WTC11 (cell line): ENCODE data around the gene PRSS58. TPM values are rescaled to one million over a fixed set of nuclear protein-coding genes. Genes with fewer than 3 reads are reported as not detected.

Experiments used
- ATAC-seq: fragments of 200-7000 bp; cut with Tn5 transposase; 2 replicates; pipeline ENCODE4 v1.10.0; 2021; ENCODE audit warnings: mild to moderate bottlenecking, moderate library complexity
- Bru-seq: library from RNA; stranded (reverse); fragments of 400-500 nt; gene quantifications from one replicate; lab custom pipeline; 2021; lab: Mats Ljungman, UMichigan
- CTCF ChIA-PET: fragments of 300-600 bp; sonication (Branson Sonifier 250); formaldehyde crosslinking; loops from one replicate; lab custom pipeline; 2021; ENCODE audit warnings: antibody characterized with exemption; lab: Charles Lee
- POLR2A ChIA-PET: fragments of 350-600 bp; sonication (Branson Sonifier 250); formaldehyde crosslinking; loops from one replicate; lab custom pipeline; 2021; ENCODE audit warnings: antibody characterized with exemption; lab: Charles Lee
- DNase-seq: peaks from one replicate; pipeline ENCODE4 v3.0.0; 2021; ENCODE audit warnings: low spot score
- H3K27ac Mint-ChIP-seq: 2 replicates; pipeline ENCODE4 v1.8.0; 2021; ENCODE audit warnings: mixed read lengths
- H3K27me3 Mint-ChIP-seq: 2 replicates; pipeline ENCODE4 v1.8.0; 2021; ENCODE audit warnings: low read depth, mild to moderate bottlenecking, moderate library complexity, mixed read lengths
- H3K36me3 Mint-ChIP-seq: 2 replicates; pipeline ENCODE4 v1.8.0; 2021; ENCODE audit warnings: mixed read lengths
- H3K4me1 Mint-ChIP-seq: 2 replicates; pipeline ENCODE4 v1.8.0; 2022; ENCODE audit warnings: mixed read lengths
- H3K4me3 Mint-ChIP-seq: 2 replicates; pipeline ENCODE4 v1.8.0; 2021; ENCODE audit warnings: mild to moderate bottlenecking, moderate library complexity, mixed read lengths
- H3K9me3 Mint-ChIP-seq: 2 replicates; pipeline ENCODE4 v1.8.0; 2021; ENCODE audit warnings: mixed read lengths
- CBFB ChIP-seq: sonication (generic); formaldehyde crosslinking; IDR thresholded peaks from 2 replicates; pipeline ENCODE4 v1.8.1; 2022; ENCODE audit warnings: mild to moderate bottlenecking, low read depth, missing genetic modification reagents
- ELF4 ChIP-seq: sonication (generic); formaldehyde crosslinking; IDR thresholded peaks from 2 replicates; pipeline ENCODE4 v1.8.1; 2022; ENCODE audit warnings: low read depth, mild to moderate bottlenecking, moderate library complexity, missing genetic modification reagents
- FOXP1 ChIP-seq: sonication (generic); formaldehyde crosslinking; IDR thresholded peaks from 2 replicates; pipeline ENCODE4 v1.8.0; 2022; ENCODE audit warnings: missing genetic modification reagents, mild to moderate bottlenecking, moderate library complexity, borderline replicate concordance
- GRHL2 ChIP-seq: fragments of 250-450 bp; sonication (Bioruptor Pico); IDR thresholded peaks from 2 replicates; pipeline ENCODE4 v1.8.0; 2022; ENCODE audit warnings: mild to moderate bottlenecking, moderate library complexity; ENCODE audit not compliant: insufficient replicate concordance, severe bottlenecking
- JAZF1 ChIP-seq: fragments of 250-450 bp; sonication (Bioruptor Pico); IDR thresholded peaks from 2 replicates; pipeline ENCODE4 v1.9.0; 2021; ENCODE audit warnings: moderate library complexity, mild to moderate bottlenecking, inconsistent platforms
- JUN ChIP-seq: sonication (generic); formaldehyde crosslinking; IDR thresholded peaks from 2 replicates; pipeline ENCODE4 v1.8.0; 2023; ENCODE audit warnings: mild to moderate bottlenecking, missing genetic modification reagents
- NFE2L1 ChIP-seq: sonication (generic); formaldehyde crosslinking; IDR thresholded peaks from 2 replicates; pipeline ENCODE4 v1.8.1; 2023; ENCODE audit warnings: missing genetic modification reagents
- RELA ChIP-seq: sonication (generic); formaldehyde crosslinking; IDR thresholded peaks from 2 replicates; pipeline ENCODE4 v1.8.1; 2022; ENCODE audit warnings: missing genetic modification reagents, mild to moderate bottlenecking, borderline replicate concordance
- RORB ChIP-seq: fragments of 250-450 bp; sonication (Bioruptor Pico); IDR thresholded peaks from 2 replicates; pipeline ENCODE4 v1.9.0; 2021; ENCODE audit warnings: mild to moderate bottlenecking
- SOX15 ChIP-seq: fragments of 250-450 bp; sonication (Bioruptor Pico); IDR thresholded peaks from 2 replicates; pipeline ENCODE4 v1.9.0; 2021; ENCODE audit warnings: mild to moderate bottlenecking
- TP53 ChIP-seq: sonication (generic); formaldehyde crosslinking; IDR thresholded peaks from 2 replicates; pipeline ENCODE4 v1.8.1; 2023; ENCODE audit warnings: mild to moderate bottlenecking, missing genetic modification reagents
- ZNF416 ChIP-seq: fragments of 250-450 bp; sonication (Bioruptor Pico); IDR thresholded peaks from 2 replicates; pipeline ENCODE4 v1.9.0; 2021; ENCODE audit warnings: mild to moderate bottlenecking, inconsistent platforms
- ZNF423 ChIP-seq: fragments of 250-450 bp; sonication (Bioruptor Pico); IDR thresholded peaks from 2 replicates; pipeline ENCODE4 v2.1.2; 2022; ENCODE audit warnings: mild to moderate bottlenecking, moderate library complexity
- long read RNA-seq, 3 experiments: library from RNA in 1 of 3; library from capped mRNA in 1 of 3; library from polyadenylated mRNA in 1 of 3; unstranded in 2 of 3; stranded (forward) in 1 of 3; transcript quantifications; one replicate each; pipeline ENCODE4 v2.0.0, GENCODE V29; 2021
- total RNA-seq: library from RNA; stranded (reverse); gene quantifications from 3 replicates; pipeline ENCODE4 v1.2.3, GENCODE V29; 2021
- TF ChIP-seq, protein P1 (sequence below): sonication (generic); formaldehyde crosslinking; IDR thresholded peaks from 2 replicates; pipeline ENCODE4 v1.8.0; 2022; ENCODE audit warnings: mild to moderate bottlenecking, missing genetic modification reagents
- TF ChIP-seq, protein P2 (sequence below): sonication (generic); formaldehyde crosslinking; IDR thresholded peaks from 2 replicates; pipeline ENCODE4 v1.8.1; 2023; ENCODE audit warnings: mild to moderate bottlenecking, missing genetic modification reagents, moderate library complexity
- TF ChIP-seq, protein P3 (sequence below): sonication (generic); formaldehyde crosslinking; IDR thresholded peaks from 2 replicates; pipeline ENCODE4 v1.8.0; 2022; ENCODE audit warnings: mild to moderate bottlenecking, missing genetic modification reagents
- TF ChIP-seq, protein P4 (sequence below): sonication (generic); formaldehyde crosslinking; IDR thresholded peaks from 2 replicates; pipeline ENCODE4 v1.8.0; 2022; ENCODE audit warnings: mild to moderate bottlenecking, missing genetic modification reagents
- TF ChIP-seq, protein P5 (sequence below): fragments of 250-450 bp; sonication (Bioruptor Pico); IDR thresholded peaks from 2 replicates; pipeline ENCODE4 v1.9.0; 2021; ENCODE audit warnings: mild to moderate bottlenecking

Gene PRSS58, protein sequence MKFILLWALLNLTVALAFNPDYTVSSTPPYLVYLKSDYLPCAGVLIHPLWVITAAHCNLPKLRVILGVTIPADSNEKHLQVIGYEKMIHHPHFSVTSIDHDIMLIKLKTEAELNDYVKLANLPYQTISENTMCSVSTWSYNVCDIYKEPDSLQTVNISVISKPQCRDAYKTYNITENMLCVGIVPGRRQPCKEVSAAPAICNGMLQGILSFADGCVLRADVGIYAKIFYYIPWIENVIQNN
- total RNA-seq (not detected in 3 replicates), Bru-seq, nascent RNA (not detected)
- long read RNA-seq, experiment 1: 0 reads
- long read RNA-seq, experiment 2: 0 reads
- long read RNA-seq, experiment 3: 0 reads

DNA sequence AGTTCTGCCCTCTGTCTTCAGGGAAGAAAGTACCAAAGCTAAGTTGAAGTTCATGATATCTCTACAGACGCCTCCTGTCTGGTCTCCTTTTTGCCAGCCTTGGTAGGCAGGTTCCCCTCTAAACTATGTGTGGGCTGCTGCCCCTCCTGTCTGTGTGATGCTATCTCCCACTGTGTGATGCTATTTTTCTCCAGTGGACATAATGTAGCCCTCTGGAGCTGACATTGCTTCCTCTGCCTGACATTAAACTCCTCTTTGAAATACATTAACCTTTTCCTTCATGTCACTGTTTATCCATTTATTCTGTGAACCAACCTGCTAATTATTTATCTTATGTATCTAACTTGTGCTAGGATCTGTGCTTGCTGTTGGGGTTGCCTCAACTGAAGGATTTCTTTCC lies at the start of gene PRSS58:
Gene PRSS58 (minus strand): TSS at position 101 of the 400 bp plus-strand sequence. CDS start 351 bp downstream, outside the sequence.
- Mint-ChIP-seq H3K4me1 (no peaks in the 10 kb centered on the region), H3K27ac (no peak within 1 kb of the TSS), H3K4me3 (no peak within 1 kb of the TSS), H3K36me3 (peaks cover 9% of the 10 kb centered on the region), H3K27me3 (peaks cover 6% of the 10 kb centered on the region), H3K9me3 (peaks cover 46% of the 10 kb centered on the region)
- ChIA-PET POLR2A (no interaction called here), CTCF (no interaction called here)
- TF ChIP-seq CBFB (CRISPR knock-in tag): no peak
- TF ChIP-seq FOXP1: no peak
- DNase-seq (no peak), ATAC-seq (no peak)

DNA sequence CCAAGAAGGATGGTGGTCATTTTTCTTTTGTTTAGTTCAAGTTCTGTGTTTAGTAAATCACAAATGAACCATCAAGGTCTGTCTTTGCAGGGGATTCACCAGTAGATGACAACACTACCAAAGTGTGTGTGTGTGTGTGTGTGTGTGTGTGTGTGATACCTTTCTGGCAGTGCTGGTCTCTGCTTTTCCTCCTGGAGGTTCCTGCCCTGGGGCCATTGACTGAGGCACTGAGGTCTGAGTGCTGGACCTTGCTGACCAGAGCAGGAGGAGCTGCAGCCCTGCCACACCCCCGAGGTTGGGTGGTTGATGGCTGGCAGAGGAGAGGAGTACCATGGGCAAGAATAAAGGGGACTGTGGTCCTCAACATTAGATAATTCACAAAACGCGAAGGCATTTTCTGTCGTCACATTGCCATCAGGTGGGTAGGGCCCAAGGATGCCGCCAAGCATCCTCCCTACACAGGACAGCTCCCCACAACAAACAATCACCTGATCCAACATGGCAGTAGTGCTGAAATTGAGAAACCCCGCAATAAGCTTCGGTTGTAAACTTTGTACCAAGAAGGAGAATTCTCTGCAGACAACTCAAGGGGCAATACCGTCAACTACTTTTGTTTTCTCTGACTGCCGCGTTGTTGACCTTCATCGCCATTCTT lies 49.5 kb upstream of the PRSS58 start:
- no peak for ATAC-seq
- TF ChIP-seq JAZF1: no peak
- no peak for TF ChIP-seq GRHL2 (CRISPR knock-in tag)
- TF ChIP-seq, protein P1, sequence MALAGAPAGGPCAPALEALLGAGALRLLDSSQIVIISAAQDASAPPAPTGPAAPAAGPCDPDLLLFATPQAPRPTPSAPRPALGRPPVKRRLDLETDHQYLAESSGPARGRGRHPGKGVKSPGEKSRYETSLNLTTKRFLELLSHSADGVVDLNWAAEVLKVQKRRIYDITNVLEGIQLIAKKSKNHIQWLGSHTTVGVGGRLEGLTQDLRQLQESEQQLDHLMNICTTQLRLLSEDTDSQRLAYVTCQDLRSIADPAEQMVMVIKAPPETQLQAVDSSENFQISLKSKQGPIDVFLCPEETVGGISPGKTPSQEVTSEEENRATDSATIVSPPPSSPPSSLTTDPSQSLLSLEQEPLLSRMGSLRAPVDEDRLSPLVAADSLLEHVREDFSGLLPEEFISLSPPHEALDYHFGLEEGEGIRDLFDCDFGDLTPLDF (CRISPR knock-in tag): no peak
- TF ChIP-seq JUN (CRISPR knock-in tag): no peak
- TF ChIP-seq ZNF416 (CRISPR knock-in tag): no peak
- TF ChIP-seq, protein P2, sequence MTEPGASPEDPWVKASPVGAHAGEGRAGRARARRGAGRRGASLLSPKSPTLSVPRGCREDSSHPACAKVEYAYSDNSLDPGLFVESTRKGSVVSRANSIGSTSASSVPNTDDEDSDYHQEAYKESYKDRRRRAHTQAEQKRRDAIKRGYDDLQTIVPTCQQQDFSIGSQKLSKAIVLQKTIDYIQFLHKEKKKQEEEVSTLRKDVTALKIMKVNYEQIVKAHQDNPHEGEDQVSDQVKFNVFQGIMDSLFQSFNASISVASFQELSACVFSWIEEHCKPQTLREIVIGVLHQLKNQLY (CRISPR knock-in tag): no peak
- TF ChIP-seq, protein P3, sequence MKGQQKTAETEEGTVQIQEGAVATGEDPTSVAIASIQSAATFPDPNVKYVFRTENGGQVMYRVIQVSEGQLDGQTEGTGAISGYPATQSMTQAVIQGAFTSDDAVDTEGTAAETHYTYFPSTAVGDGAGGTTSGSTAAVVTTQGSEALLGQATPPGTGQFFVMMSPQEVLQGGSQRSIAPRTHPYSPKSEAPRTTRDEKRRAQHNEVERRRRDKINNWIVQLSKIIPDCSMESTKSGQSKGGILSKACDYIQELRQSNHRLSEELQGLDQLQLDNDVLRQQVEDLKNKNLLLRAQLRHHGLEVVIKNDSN (CRISPR knock-in tag): no peak
- TF ChIP-seq, protein P4, sequence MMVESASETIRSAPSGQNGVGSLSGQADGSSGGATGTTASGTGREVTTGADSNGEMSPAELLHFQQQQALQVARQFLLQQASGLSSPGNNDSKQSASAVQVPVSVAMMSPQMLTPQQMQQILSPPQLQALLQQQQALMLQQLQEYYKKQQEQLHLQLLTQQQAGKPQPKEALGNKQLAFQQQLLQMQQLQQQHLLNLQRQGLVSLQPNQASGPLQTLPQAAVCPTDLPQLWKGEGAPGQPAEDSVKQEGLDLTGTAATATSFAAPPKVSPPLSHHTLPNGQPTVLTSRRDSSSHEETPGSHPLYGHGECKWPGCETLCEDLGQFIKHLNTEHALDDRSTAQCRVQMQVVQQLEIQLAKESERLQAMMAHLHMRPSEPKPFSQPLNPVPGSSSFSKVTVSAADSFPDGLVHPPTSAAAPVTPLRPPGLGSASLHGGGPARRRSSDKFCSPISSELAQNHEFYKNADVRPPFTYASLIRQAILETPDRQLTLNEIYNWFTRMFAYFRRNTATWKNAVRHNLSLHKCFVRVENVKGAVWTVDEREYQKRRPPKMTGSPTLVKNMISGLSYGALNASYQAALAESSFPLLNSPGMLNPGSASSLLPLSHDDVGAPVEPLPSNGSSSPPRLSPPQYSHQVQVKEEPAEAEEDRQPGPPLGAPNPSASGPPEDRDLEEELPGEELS (CRISPR knock-in tag): no peak
- no peak for TF ChIP-seq ZNF423 (CRISPR knock-in tag)
- TF ChIP-seq NFE2L1: no peak
- no peak for TF ChIP-seq RELA (CRISPR knock-in tag)
- no peak for TF ChIP-seq ELF4
- no peak for TF ChIP-seq TP53 (CRISPR knock-in tag)
- TF ChIP-seq SOX15: no peak
- TF ChIP-seq, protein P5, sequence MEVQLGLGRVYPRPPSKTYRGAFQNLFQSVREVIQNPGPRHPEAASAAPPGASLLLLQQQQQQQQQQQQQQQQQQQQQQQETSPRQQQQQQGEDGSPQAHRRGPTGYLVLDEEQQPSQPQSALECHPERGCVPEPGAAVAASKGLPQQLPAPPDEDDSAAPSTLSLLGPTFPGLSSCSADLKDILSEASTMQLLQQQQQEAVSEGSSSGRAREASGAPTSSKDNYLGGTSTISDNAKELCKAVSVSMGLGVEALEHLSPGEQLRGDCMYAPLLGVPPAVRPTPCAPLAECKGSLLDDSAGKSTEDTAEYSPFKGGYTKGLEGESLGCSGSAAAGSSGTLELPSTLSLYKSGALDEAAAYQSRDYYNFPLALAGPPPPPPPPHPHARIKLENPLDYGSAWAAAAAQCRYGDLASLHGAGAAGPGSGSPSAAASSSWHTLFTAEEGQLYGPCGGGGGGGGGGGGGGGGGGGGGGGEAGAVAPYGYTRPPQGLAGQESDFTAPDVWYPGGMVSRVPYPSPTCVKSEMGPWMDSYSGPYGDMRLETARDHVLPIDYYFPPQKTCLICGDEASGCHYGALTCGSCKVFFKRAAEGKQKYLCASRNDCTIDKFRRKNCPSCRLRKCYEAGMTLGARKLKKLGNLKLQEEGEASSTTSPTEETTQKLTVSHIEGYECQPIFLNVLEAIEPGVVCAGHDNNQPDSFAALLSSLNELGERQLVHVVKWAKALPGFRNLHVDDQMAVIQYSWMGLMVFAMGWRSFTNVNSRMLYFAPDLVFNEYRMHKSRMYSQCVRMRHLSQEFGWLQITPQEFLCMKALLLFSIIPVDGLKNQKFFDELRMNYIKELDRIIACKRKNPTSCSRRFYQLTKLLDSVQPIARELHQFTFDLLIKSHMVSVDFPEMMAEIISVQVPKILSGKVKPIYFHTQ (CRISPR knock-in tag): no peak
- no peak for TF ChIP-seq FOXP1
- no peak for TF ChIP-seq RORB (CRISPR knock-in tag)
- Mint-ChIP-seq H3K27me3 (peaks cover 4% of the 10 kb centered on the region), H3K27ac (no peak overlapping the region), H3K4me3 (no peak overlapping the region), H3K9me3 (no peaks in the 10 kb centered on the region), H3K36me3 (no peaks in the 10 kb centered on the region), H3K4me1 (peaks cover 12% of the 10 kb centered on the region)
- POLR2A ChIA-PET: no interaction called here
- DNase-seq: no peak
- CTCF ChIA-PET: interaction anchor here (0.8 to 7.6 kb wide), 4 partner anchors 9 to 251 kb away, joined by 3 to 85 read pairs (median 32); no protein-coding TSS in a partner anchor
